Natural killer cell (primary cell): ENCODE measurements around the gene MBL2. TPM values are rescaled to one million over a fixed set of nuclear protein-coding genes. Genes with fewer than 3 reads are reported as not detected.

Experiments used
- ATAC-seq, 3 donors: fragments of 150-1000 bp in 2 of 3; fragments of 200-7000 bp in 1 of 3; cut with Tn5 transposase; 1 replicate in 1 of 3; 2 replicates in 2 of 3; pipeline ENCODE4 v1.10.0; 2021; ENCODE audit warnings: mild to moderate bottlenecking in 2 of 3, moderate library complexity in 2 of 3
- DNase-seq, 2 donors: peaks; one replicate each; pipeline versions ENCODE4 v3.0.0 to v3.0.0-alpha.2; 2013 to 2021; ENCODE audit warnings: mixed read lengths in 1 of 2
- H3K27ac ChIP-seq: one replicate; pipeline ENCODE4 v1.5.1; 2013; ENCODE audit warnings: mild to moderate bottlenecking, low read length
- H3K27me3 ChIP-seq: one replicate; pipeline ENCODE4 v1.6.1; 2013; ENCODE audit warnings: low read length; ENCODE audit not compliant: control insufficient read depth, insufficient read depth
- H3K36me3 ChIP-seq: one replicate; pipeline ENCODE4 v1.6.1; 2013; ENCODE audit warnings: low read length; ENCODE audit not compliant: control insufficient read depth, insufficient read depth
- H3K4me1 ChIP-seq: one replicate; pipeline ENCODE4 v1.6.1; 2013; ENCODE audit warnings: low read length; ENCODE audit not compliant: control insufficient read depth, insufficient read depth
- H3K4me3 ChIP-seq: one replicate; pipeline ENCODE4 v1.5.1; 2013; ENCODE audit warnings: low read length
- H3K9me3 ChIP-seq: one replicate; pipeline ENCODE4 v1.6.1; 2013; ENCODE audit warnings: low read length; ENCODE audit not compliant: control insufficient read depth, insufficient read depth
- H3K27ac Mint-ChIP-seq, 2 donors: one replicate each; pipeline ENCODE4 v1.8.0; 2022; ENCODE audit warnings: mild to moderate bottlenecking in 2 of 2, mixed read lengths in 2 of 2, moderate library complexity in 1 of 2
- H3K27me3 Mint-ChIP-seq, 2 donors: one replicate each; pipeline ENCODE4 v1.8.0; 2022; ENCODE audit warnings: low read depth in 2 of 2, mixed read lengths in 2 of 2
- H3K36me3 Mint-ChIP-seq: one replicate; pipeline ENCODE4 v1.8.0; 2022; ENCODE audit warnings: mixed read lengths
- H3K4me1 Mint-ChIP-seq, 2 donors: one replicate each; pipeline ENCODE4 v1.8.0; 2022; ENCODE audit warnings: mixed read lengths in 2 of 2
- H3K4me3 Mint-ChIP-seq: one replicate; pipeline ENCODE4 v1.8.0; 2022; ENCODE audit warnings: mild to moderate bottlenecking, moderate library complexity, mixed read lengths
- H3K9me3 Mint-ChIP-seq, 2 donors: one replicate each; pipeline ENCODE4 v1.8.0; 2022; ENCODE audit warnings: mixed read lengths in 2 of 2
- WGBS: methylation state at CpG from one replicate; pipeline ENCODE4 v1.1.7; 2013; ENCODE audit warnings: missing lambda C conversion rate; ENCODE audit not compliant: insufficient coverage; 5-methylcytosine and 5-hydroxymethylcytosine counted together
- intact Hi-C: fragments of 100-400 bp; cut with micrococcal nuclease; formaldehyde crosslinking; loops from one replicate; pipeline ENCODE4 v1.14.2; 2022
- total RNA-seq, 4 donors: library from RNA; stranded (reverse); fragments of 120-200 nt in 1 of 4; gene quantifications; one replicate each; pipeline versions ENCODE4 v1.2.3 to v1.2.4, GENCODE V29; 2013 to 2022
- TF ChIP-seq, protein P1 (sequence below): fragments of 200-600 bp; IDR thresholded peaks from one replicate; pipeline ENCODE4 v1.8.0; 2022; ENCODE audit warnings: antibody characterized with exemption

The MBL2 gene
- total RNA-seq, 3 donors from 2014 or later (not counting 1 experiment from before 2014, with no cell fraction given), result not detected

DNA sequence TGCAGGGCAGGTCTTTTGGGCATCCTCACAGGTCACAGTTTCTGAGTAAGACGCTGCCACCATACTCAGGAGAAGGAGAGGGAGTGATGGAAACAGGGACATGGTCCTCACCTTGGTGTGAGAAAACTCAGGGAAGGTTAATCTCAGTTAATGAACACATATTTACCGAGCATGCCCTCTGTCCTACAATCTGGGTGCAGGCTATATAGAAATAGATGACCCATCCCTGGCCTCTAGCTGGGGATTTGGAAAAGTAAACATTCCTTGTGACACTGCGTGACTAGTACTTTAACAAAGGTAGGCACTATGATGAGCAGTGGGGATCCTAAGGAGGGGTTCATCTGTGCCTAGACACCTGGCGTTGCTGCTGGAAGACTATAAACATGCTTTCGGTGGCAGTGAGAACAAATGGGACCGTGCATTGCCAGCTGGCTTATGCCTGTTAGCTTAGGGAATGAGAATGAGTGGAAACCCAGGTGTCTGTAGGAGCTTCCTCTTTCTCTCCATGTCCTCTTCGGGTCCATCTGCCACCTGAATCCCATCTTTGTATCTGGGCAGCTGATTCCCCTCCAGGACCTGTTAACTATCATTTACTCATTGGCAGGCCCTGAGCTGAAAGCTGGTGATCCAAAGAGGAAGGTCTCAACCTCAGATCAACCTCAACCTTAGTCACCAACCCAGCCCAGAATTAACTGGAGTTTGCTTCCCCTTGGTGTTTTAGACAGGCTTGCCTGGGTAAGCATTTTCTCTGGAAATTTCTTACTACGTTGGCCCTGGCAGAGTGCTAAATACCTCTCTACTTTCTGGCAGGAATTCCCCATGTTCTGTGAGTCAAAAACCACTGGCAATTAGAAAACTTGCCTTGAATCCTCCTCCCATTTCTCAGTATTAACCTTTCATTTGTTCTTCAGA is 794 bp downstream of the MBL2 start:
- no peaks in the 10 kb centered on the region for H3K27me3 Mint-ChIP-seq
- 66% methylated on average over 8 of the region's 8 CpGs for WGBS
- ATAC-seq, result no peak

DNA sequence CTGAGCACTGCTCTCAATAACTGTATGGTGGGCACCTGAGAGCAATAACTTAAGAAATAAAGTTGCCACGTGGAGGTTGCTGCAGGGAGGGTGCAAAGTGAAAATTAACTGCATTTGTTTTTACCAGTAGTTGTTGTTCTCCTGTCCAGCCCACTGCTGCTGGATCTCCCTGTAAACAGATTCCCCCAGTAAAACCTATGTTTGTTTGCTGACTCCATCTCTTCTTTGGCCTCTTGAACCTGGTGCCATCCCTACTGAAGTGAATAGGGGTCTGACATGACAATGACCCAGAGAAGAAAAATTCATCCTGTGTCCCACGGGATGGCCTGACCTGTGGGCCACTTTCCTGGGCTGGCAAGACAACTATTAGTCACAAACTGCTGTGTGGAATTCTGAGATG is 1.7 kb downstream of the MBL2 start:
- Mint-ChIP-seq H3K27me3 (no peaks in the 10 kb centered on the region), H3K4me1 (no peaks in the 10 kb centered on the region), H3K36me3 (no peaks in the 10 kb centered on the region), H3K4me3 (no peak overlapping the region), H3K27ac (no peak overlapping the region), H3K9me3 (no peaks in the 10 kb centered on the region)
- Histone ChIP-seq H3K4me1 (no peaks in the 10 kb centered on the region), H3K9me3 (no peaks in the 10 kb centered on the region), H3K27ac (no peak overlapping the region), H3K4me3 (no peak overlapping the region), H3K36me3 (no peaks in the 10 kb centered on the region), H3K27me3 (no peaks in the 10 kb centered on the region)
- ATAC-seq, result no peak
- DNase-seq, result no peak
- WGBS, result 72% methylated on average over 2 of the region's 2 CpGs
- intact Hi-C loops, result no loop called here
- TF ChIP-seq, protein P1, sequence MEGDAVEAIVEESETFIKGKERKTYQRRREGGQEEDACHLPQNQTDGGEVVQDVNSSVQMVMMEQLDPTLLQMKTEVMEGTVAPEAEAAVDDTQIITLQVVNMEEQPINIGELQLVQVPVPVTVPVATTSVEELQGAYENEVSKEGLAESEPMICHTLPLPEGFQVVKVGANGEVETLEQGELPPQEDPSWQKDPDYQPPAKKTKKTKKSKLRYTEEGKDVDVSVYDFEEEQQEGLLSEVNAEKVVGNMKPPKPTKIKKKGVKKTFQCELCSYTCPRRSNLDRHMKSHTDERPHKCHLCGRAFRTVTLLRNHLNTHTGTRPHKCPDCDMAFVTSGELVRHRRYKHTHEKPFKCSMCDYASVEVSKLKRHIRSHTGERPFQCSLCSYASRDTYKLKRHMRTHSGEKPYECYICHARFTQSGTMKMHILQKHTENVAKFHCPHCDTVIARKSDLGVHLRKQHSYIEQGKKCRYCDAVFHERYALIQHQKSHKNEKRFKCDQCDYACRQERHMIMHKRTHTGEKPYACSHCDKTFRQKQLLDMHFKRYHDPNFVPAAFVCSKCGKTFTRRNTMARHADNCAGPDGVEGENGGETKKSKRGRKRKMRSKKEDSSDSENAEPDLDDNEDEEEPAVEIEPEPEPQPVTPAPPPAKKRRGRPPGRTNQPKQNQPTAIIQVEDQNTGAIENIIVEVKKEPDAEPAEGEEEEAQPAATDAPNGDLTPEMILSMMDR, result no peak

More for the DNA sequence above, 794 bp downstream of the MBL2 start:
- Mint-ChIP-seq H3K4me1 (no peaks in the 10 kb centered on the region), H3K4me3 (no peak overlapping the region), H3K27ac (no peak overlapping the region), H3K36me3 (no peaks in the 10 kb centered on the region), H3K9me3 (no peaks in the 10 kb centered on the region)
- Histone ChIP-seq H3K27me3 (no peaks in the 10 kb centered on the region), H3K27ac (no peak overlapping the region), H3K9me3 (no peaks in the 10 kb centered on the region), H3K4me3 (no peak overlapping the region), H3K4me1 (no peaks in the 10 kb centered on the region), H3K36me3 (no peaks in the 10 kb centered on the region)
- DNase-seq, result no peak
- TF ChIP-seq, protein P1, result no peak
- intact Hi-C loops, result no loop called here

GRCh38 chr10:52769966-52770365 is 2.6 kb downstream of the MBL2 start:
- H3K27me3 Mint-ChIP-seq, result no peaks in the 10 kb centered on the region
- H3K4me3 Mint-ChIP-seq, result no peak overlapping the region

More at GRCh38 chr10:52769966-52770365, 2.6 kb downstream of the MBL2 start:
- Histone ChIP-seq H3K9me3 (no peaks in the 10 kb centered on the region), H3K27ac (no peak overlapping the region), H3K36me3 (no peaks in the 10 kb centered on the region), H3K4me1 (no peaks in the 10 kb centered on the region), H3K27me3 (no peaks in the 10 kb centered on the region), H3K4me3 (no peak overlapping the region)
- Mint-ChIP-seq H3K36me3 (no peaks in the 10 kb centered on the region), H3K27ac (no peak overlapping the region), H3K9me3 (no peaks in the 10 kb centered on the region), H3K4me1 (no peaks in the 10 kb centered on the region)
- TF ChIP-seq, protein P1, result no peak
- ATAC-seq (no peak), DNase-seq (no peak)
- intact Hi-C loops, result no loop called here
- 60% methylated on average over 2 of the region's 2 CpGs for WGBS
